ENCODE results near the gene SKIDA1. TPM values are rescaled to one million over a fixed set of nuclear protein-coding genes. Genes with fewer than 3 reads are reported as not detected.

Gene SKIDA1
- total RNA-seq, 1 experiment from 2014 or later = 0.34 TPM

DNA sequence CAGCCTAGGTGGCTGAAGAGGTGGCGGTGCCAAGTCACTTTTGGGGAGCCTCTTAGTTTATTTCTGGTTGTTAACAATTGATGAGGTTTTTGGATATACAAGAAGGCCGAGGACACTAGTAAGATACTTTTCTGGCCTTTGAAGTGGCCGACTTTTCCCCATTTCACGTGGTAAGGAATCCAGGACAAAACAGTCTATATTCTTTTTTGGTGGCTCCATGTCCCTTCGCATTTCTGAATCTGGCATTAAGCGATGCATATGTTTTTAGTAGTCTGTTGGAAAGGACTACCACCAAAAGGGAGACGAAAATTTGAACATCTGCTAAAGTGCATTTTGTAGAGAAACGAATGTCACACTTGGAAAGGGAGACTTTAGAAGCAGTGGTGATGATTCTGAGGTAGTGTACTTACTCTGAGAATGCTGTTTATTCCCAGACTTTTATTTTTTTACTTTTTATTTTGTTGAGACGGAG, 10.0 kb upstream of the SKIDA1 start:
- H3K79me2 ChIP-seq (ENCODE audit: insufficient read depth, low read length) = peaks cover 53% of the 10 kb centered on the region
- TF ChIP-seq SP1 (IDR thresholded peaks at IDR 0.05; ENCODE audit: low read depth) (no peak), JUND (IDR thresholded peaks at IDR 0.05) (no peak), SRF (IDR thresholded peaks at IDR 0.05; ENCODE audit: low read depth) (no peak), FOSL1 (IDR thresholded peaks at IDR 0.05; ENCODE audit: low read depth) (no peak), YY1 (IDR thresholded peaks at IDR 0.05; ENCODE audit: extremely low read depth, insufficient replicate concordance, low read depth, low read length) (no peak), POLR2A (IDR thresholded peaks at IDR 0.05; ENCODE audit: borderline replicate concordance, extremely low read depth, insufficient read depth, insufficient read length) (no peak), POLR2AphosphoS5 (IDR thresholded peaks at IDR 0.05; ENCODE audit: low read depth, low read length) (no peak), EZH2phosphoT487 (IDR thresholded peaks at IDR 0.05; ENCODE audit: borderline replicate concordance) (no peak), EZH2 (IDR thresholded peaks at IDR 0.05) (no peak), TCF7L2 (IDR thresholded peaks at IDR 0.05; ENCODE audit: borderline replicate concordance, extremely low read depth, insufficient read depth, insufficient read length) (no peak), ELF1 (IDR thresholded peaks at IDR 0.05; ENCODE audit: borderline replicate concordance, low read depth) (no peak)
- TF ChIP-seq, protein P1, sequence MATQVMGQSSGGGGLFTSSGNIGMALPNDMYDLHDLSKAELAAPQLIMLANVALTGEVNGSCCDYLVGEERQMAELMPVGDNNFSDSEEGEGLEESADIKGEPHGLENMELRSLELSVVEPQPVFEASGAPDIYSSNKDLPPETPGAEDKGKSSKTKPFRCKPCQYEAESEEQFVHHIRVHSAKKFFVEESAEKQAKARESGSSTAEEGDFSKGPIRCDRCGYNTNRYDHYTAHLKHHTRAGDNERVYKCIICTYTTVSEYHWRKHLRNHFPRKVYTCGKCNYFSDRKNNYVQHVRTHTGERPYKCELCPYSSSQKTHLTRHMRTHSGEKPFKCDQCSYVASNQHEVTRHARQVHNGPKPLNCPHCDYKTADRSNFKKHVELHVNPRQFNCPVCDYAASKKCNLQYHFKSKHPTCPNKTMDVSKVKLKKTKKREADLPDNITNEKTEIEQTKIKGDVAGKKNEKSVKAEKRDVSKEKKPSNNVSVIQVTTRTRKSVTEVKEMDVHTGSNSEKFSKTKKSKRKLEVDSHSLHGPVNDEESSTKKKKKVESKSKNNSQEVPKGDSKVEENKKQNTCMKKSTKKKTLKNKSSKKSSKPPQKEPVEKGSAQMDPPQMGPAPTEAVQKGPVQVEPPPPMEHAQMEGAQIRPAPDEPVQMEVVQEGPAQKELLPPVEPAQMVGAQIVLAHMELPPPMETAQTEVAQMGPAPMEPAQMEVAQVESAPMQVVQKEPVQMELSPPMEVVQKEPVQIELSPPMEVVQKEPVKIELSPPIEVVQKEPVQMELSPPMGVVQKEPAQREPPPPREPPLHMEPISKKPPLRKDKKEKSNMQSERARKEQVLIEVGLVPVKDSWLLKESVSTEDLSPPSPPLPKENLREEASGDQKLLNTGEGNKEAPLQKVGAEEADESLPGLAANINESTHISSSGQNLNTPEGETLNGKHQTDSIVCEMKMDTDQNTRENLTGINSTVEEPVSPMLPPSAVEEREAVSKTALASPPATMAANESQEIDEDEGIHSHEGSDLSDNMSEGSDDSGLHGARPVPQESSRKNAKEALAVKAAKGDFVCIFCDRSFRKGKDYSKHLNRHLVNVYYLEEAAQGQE (IDR thresholded peaks at IDR 0.05; ENCODE audit: low read depth) = no peak
- TF ChIP-seq, protein P2, sequence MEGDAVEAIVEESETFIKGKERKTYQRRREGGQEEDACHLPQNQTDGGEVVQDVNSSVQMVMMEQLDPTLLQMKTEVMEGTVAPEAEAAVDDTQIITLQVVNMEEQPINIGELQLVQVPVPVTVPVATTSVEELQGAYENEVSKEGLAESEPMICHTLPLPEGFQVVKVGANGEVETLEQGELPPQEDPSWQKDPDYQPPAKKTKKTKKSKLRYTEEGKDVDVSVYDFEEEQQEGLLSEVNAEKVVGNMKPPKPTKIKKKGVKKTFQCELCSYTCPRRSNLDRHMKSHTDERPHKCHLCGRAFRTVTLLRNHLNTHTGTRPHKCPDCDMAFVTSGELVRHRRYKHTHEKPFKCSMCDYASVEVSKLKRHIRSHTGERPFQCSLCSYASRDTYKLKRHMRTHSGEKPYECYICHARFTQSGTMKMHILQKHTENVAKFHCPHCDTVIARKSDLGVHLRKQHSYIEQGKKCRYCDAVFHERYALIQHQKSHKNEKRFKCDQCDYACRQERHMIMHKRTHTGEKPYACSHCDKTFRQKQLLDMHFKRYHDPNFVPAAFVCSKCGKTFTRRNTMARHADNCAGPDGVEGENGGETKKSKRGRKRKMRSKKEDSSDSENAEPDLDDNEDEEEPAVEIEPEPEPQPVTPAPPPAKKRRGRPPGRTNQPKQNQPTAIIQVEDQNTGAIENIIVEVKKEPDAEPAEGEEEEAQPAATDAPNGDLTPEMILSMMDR (IDR thresholded peaks at IDR 0.05 in 2 of 3, conservative IDR thresholded peaks at IDR 0.05 in 1 of 3; ENCODE audit: borderline replicate concordance in 1 of 3, insufficient read depth in 1 of 3, low read depth in 2 of 3, low read length in 2 of 3) = no peak

More for the DNA sequence above, 10.0 kb upstream of the SKIDA1 start:
- no peaks in the 10 kb centered on the region for H3K9me2 ChIP-seq (ENCODE audit: insufficient read depth)
- H3K4me2 ChIP-seq (ENCODE audit: low read length) = peak overlapping the region; percentile 85
- H3K9ac ChIP-seq (ENCODE audit: low read length) = peak overlapping the region; percentile 69
- H3K4me1 ChIP-seq (ENCODE audit: control insufficient read depth in 1 of 2, insufficient read depth in 2 of 2, low read length in 2 of 2) = peaks cover 20 to 47% of the 10 kb centered on the region in 2 experiments; a peak in 3 of 4 replicates
- intact Hi-C loops (cut with micrococcal nuclease) = no loop called here
- peak overlapping the region; percentile 76 for H3K27ac ChIP-seq (ENCODE audit: low read depth, low read length)
- no peak overlapping the region for H2AFZ ChIP-seq (ENCODE audit: low read depth, low read length, poor library complexity, severe bottlenecking)
- no peak for DNase-seq (ENCODE audit: low read depth, low spot score)
- H4K20me1 ChIP-seq (ENCODE audit: insufficient read depth) = no peaks in the 10 kb centered on the region
- ChIA-PET POLR2A (no interaction called here), RAD21 (ENCODE audit: low non-redundant PET in 1 of 2, low total read pairs in 2 of 2, uncharacterized antibody in 2 of 2, unreplicated experiment in 2 of 2) (no interaction called here), CTCF (no interaction called here)
- peaks cover 16 to 17% of the 10 kb centered on the region in 2 experiments; a peak in 3 of 4 replicates for H3K36me3 ChIP-seq (ENCODE audit: control insufficient read depth in 1 of 2, insufficient read depth in 2 of 2, low read length in 2 of 2)
- H3K27me3 ChIP-seq (ENCODE audit: insufficient read depth, low read length) = no peaks in the 10 kb centered on the region
- no peak for ATAC-seq
- peak overlapping the region; percentile 60 to 70 for H3K4me3 ChIP-seq (replicated peaks in 1 of 2; ENCODE audit: low read depth in 1 of 2, low read length in 2 of 2)
- no peaks in the 10 kb centered on the region for H3K9me3 ChIP-seq (ENCODE audit: control insufficient read depth in 1 of 2, insufficient read depth in 1 of 2, low read depth in 1 of 2, low read length in 2 of 2)
- TSS peak; percentile 47 for BruUV-seq (replicated peaks)
